ENCODE results near the gene DRD5.
"Not testable (repeated sequence)": the region's sequence is repeated elsewhere in the genome, so short reads cannot be mapped to it uniquely, and the experiment has no call there.

Gene DRD5

DNA sequence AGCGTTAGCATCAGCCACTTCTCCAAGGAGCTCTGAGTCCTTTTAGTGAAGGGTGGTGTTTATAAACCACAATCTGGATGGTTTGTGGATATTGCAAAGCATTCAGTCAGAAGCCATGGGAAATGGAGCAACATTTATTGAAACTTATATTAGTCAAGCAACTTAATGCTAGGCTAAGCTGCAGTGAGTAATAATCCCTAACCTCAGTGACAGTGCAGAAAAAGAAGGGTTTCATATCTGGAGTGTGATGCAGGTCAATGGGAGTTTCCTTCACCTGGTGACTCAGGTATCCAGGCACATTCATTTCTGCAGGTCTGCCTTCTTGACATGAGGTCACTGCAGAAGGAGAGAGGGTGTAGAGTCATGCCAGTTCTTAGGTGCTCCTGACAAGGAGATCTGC is 10.4 kb upstream of the DRD5 start:
- no peaks in the 10 kb centered on the region for H3K9me2 ChIP-seq (replicated peaks; ENCODE audit: insufficient read depth, low read length)
- H3K79me2 ChIP-seq (ENCODE audit: low read length) = no peaks in the 10 kb centered on the region
- H3K27me3 ChIP-seq (replicated peaks; ENCODE audit: insufficient read depth, low read length) = no peaks in the 10 kb centered on the region
- H3K4me2 ChIP-seq (ENCODE audit: low read depth, low read length) = no peak overlapping the region
- H4K20me1 ChIP-seq (ENCODE audit: insufficient read depth, low read length) = no peaks in the 10 kb centered on the region
- H3K4me3 ChIP-seq (ENCODE audit: low read length) = no peak overlapping the region
- TF ChIP-seq EZH2phosphoT487 (IDR thresholded peaks at IDR 0.05; ENCODE audit: low read length) = no peak
- TF ChIP-seq, protein P1, sequence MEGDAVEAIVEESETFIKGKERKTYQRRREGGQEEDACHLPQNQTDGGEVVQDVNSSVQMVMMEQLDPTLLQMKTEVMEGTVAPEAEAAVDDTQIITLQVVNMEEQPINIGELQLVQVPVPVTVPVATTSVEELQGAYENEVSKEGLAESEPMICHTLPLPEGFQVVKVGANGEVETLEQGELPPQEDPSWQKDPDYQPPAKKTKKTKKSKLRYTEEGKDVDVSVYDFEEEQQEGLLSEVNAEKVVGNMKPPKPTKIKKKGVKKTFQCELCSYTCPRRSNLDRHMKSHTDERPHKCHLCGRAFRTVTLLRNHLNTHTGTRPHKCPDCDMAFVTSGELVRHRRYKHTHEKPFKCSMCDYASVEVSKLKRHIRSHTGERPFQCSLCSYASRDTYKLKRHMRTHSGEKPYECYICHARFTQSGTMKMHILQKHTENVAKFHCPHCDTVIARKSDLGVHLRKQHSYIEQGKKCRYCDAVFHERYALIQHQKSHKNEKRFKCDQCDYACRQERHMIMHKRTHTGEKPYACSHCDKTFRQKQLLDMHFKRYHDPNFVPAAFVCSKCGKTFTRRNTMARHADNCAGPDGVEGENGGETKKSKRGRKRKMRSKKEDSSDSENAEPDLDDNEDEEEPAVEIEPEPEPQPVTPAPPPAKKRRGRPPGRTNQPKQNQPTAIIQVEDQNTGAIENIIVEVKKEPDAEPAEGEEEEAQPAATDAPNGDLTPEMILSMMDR (IDR thresholded peaks at IDR 0.05; ENCODE audit: low read length) = no peak
- TF ChIP-seq EZH2 (optimal IDR thresholded peaks at IDR 0.05; ENCODE audit: low read depth, low read length) = no peak
- H3K4me1 ChIP-seq (ENCODE audit: low read length) = no peaks in the 10 kb centered on the region
- no peaks in the 10 kb centered on the region for H3K36me3 ChIP-seq (replicated peaks; ENCODE audit: insufficient read depth, low read length)
- no peaks in the 10 kb centered on the region for H3F3A ChIP-seq (ENCODE audit: insufficient read depth, low read length)
- H2AFZ ChIP-seq (ENCODE audit: low read length) = no peak overlapping the region
- H3K9me3 ChIP-seq (replicated peaks; ENCODE audit: insufficient read depth, low read length) = no peaks in the 10 kb centered on the region
- DNase-seq = no peak
- no peak overlapping the region for H3K9ac ChIP-seq (ENCODE audit: low read length)
- no peak overlapping the region for H3K27ac ChIP-seq (ENCODE audit: low read length)

DNA sequence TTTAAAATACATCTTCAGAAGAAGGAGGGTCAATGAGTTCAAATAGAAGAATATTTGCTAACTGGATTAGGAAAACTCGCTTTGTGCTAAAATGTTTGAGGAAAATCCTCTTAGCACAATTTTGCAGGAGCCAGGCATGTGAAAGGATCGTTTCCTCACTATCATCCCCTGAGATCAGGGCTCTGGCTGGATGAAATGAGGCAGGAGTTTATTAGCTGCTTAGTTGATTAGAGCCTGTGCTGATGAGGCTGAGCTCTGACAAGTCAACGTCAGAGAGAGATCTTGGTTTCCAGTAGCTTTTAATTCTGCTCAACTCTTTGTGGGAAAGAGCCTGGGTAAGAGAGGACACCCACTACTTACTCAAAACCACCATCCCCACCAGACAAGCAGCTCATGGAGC is 8.0 kb upstream of the DRD5 start:
- TF ChIP-seq, protein P1 (IDR thresholded peaks at IDR 0.05; ENCODE audit: low read length) = no peak
- TF ChIP-seq EZH2phosphoT487 (IDR thresholded peaks at IDR 0.05; ENCODE audit: low read length) (no peak), EZH2 (optimal IDR thresholded peaks at IDR 0.05; ENCODE audit: low read depth, low read length) (no peak)

DNA sequence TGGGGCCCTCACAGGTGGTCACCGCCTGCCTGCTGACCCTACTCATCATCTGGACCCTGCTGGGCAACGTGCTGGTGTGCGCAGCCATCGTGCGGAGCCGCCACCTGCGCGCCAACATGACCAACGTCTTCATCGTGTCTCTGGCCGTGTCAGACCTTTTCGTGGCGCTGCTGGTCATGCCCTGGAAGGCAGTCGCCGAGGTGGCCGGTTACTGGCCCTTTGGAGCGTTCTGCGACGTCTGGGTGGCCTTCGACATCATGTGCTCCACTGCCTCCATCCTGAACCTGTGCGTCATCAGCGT is 652 bp downstream of the DRD5 start:
- no peaks in the 10 kb centered on the region for H3K4me1 ChIP-seq (ENCODE audit: low read length)
- no peaks in the 10 kb centered on the region for H3F3A ChIP-seq (ENCODE audit: insufficient read depth, low read length)
- no peaks in the 10 kb centered on the region for H4K20me1 ChIP-seq (ENCODE audit: insufficient read depth, low read length)
- no peak overlapping the region for H3K4me2 ChIP-seq (ENCODE audit: low read depth, low read length)
- no peaks in the 10 kb centered on the region for H3K9me2 ChIP-seq (replicated peaks; ENCODE audit: insufficient read depth, low read length)
- H3K4me3 ChIP-seq (ENCODE audit: low read length) = no peak overlapping the region
- H2AFZ ChIP-seq (ENCODE audit: low read length) = no peak overlapping the region
- H3K79me2 ChIP-seq (ENCODE audit: low read length) = no peaks in the 10 kb centered on the region
- no peak for DNase-seq
- H3K9me3 ChIP-seq (replicated peaks; ENCODE audit: insufficient read depth, low read length) = no peaks in the 10 kb centered on the region
- no peaks in the 10 kb centered on the region for H3K27me3 ChIP-seq (replicated peaks; ENCODE audit: insufficient read depth, low read length)
- no peak for TF ChIP-seq EZH2 (optimal IDR thresholded peaks at IDR 0.05; ENCODE audit: low read depth, low read length)
- TF ChIP-seq EZH2phosphoT487 (IDR thresholded peaks at IDR 0.05; ENCODE audit: low read length) = no peak
- TF ChIP-seq, protein P1 (IDR thresholded peaks at IDR 0.05; ENCODE audit: low read length) = no peak
- no peak overlapping the region for H3K9ac ChIP-seq (ENCODE audit: low read length)
- H3K27ac ChIP-seq (ENCODE audit: low read length) = no peak overlapping the region
- H3K36me3 ChIP-seq (replicated peaks; ENCODE audit: insufficient read depth, low read length) = no peaks in the 10 kb centered on the region

More for the DNA sequence above, 8.0 kb upstream of the DRD5 start:
- no peak overlapping the region for H3K4me3 ChIP-seq (ENCODE audit: low read length)
- no peaks in the 10 kb centered on the region for H3F3A ChIP-seq (ENCODE audit: insufficient read depth, low read length)
- no peaks in the 10 kb centered on the region for H3K27me3 ChIP-seq (replicated peaks; ENCODE audit: insufficient read depth, low read length)
- H3K4me2 ChIP-seq (ENCODE audit: low read depth, low read length) = no peak overlapping the region
- no peaks in the 10 kb centered on the region for H4K20me1 ChIP-seq (ENCODE audit: insufficient read depth, low read length)
- no peaks in the 10 kb centered on the region for H3K4me1 ChIP-seq (ENCODE audit: low read length)
- no peaks in the 10 kb centered on the region for H3K79me2 ChIP-seq (ENCODE audit: low read length)
- no peaks in the 10 kb centered on the region for H3K36me3 ChIP-seq (replicated peaks; ENCODE audit: insufficient read depth, low read length)
- no peak overlapping the region for H3K27ac ChIP-seq (ENCODE audit: low read length)
- DNase-seq = no peak
- H3K9ac ChIP-seq (ENCODE audit: low read length) = no peak overlapping the region
- no peak overlapping the region for H2AFZ ChIP-seq (ENCODE audit: low read length)
- no peaks in the 10 kb centered on the region for H3K9me3 ChIP-seq (replicated peaks; ENCODE audit: insufficient read depth, low read length)
- H3K9me2 ChIP-seq (replicated peaks; ENCODE audit: insufficient read depth, low read length) = no peaks in the 10 kb centered on the region

DNA sequence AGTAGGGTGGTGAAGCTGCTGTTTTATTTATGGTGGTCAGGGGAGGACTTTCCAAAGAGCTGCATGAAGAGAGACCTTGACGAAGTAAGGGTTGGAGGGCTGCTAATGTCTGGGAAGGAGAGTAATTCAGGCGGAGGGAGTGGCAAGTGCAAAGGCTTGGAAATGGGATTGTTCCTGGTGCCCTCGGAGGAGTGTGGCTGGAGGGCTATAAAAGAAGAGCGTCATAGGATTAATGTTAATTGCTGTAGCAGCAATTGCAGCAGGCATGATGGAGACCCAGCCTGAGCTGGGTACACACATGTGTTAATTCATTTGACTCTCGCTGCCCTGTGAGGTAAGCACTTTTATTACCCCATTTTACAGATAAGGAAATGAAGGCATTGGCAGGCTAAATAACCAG is 4.5 kb downstream of the DRD5 start:
- not testable (repeated sequence) for H2AFZ ChIP-seq (ENCODE audit: low read length); H3K9me2 ChIP-seq (replicated peaks; ENCODE audit: insufficient read depth, low read length); H3K27me3 ChIP-seq (replicated peaks; ENCODE audit: insufficient read depth, low read length); H3K36me3 ChIP-seq (replicated peaks; ENCODE audit: insufficient read depth, low read length); H3K4me1 ChIP-seq (ENCODE audit: low read length); DNase-seq; H3K4me3 ChIP-seq (ENCODE audit: low read length); H3K27ac ChIP-seq (ENCODE audit: low read length); H3K4me2 ChIP-seq (ENCODE audit: low read depth, low read length); H4K20me1 ChIP-seq (ENCODE audit: insufficient read depth, low read length); H3K9ac ChIP-seq (ENCODE audit: low read length); H3F3A ChIP-seq (ENCODE audit: insufficient read depth, low read length); H3K79me2 ChIP-seq (ENCODE audit: low read length); H3K9me3 ChIP-seq (replicated peaks; ENCODE audit: insufficient read depth, low read length)

Measured in MM.1S (cell line).